A673 (cell line): ENCODE data around the gene RELCH. TPM values are rescaled to one million over a fixed set of nuclear protein-coding genes. Genes with fewer than 3 reads are reported as not detected.

Experiments
- BruUV-seq: library from RNA; stranded (reverse); fragments of 400-500 nt; replicated peaks from 2 replicates; lab custom pipeline; 2021; lab: Mats Ljungman, UMichigan
- CTCF ChIA-PET: fragments of 300-600 bp; sonication (Branson Sonifier 250); formaldehyde crosslinking; loops from one replicate; lab custom pipeline; 2022; ENCODE audit warnings: antibody characterized with exemption; lab: Charles Lee
- POLR2A ChIA-PET: fragments of 300-600 bp; sonication (Branson Sonifier 250); formaldehyde crosslinking; loops from one replicate; lab custom pipeline; 2022; ENCODE audit warnings: antibody characterized with exemption; ENCODE audit not compliant: low non-redundant PET; lab: Charles Lee
- DNase-seq: peaks from one replicate; pipeline ENCODE4 v3.0.0-alpha.2; 2015; ENCODE audit warnings: low spot score
- H3K27ac ChIP-seq: fragments of 200-600 bp; sonication (generic); 2 replicates; pipeline ENCODE4 v1.5.1; 2016; ENCODE audit warnings: mixed run types, low read depth, mild to moderate bottlenecking, mixed read lengths, antibody characterized with exemption, low read length; ENCODE audit not compliant: poor library complexity, severe bottlenecking
- H3K27me3 ChIP-seq: fragments of 200-600 bp; sonication (generic); replicated peaks from 2 replicates; pipeline ENCODE4 v1.6.1; 2017; ENCODE audit warnings: mixed run types, low read depth, mild to moderate bottlenecking, mixed read lengths, antibody characterized with exemption, low read length; ENCODE audit not compliant: insufficient read depth, poor library complexity
- H3K36me3 ChIP-seq: fragments of 200-600 bp; sonication (generic); 2 replicates; pipeline ENCODE4 v1.6.1; 2016; ENCODE audit warnings: mixed run types, mild to moderate bottlenecking, mixed read lengths, antibody characterized with exemption, low read length; ENCODE audit not compliant: insufficient read depth, poor library complexity, severe bottlenecking
- H3K4me1 ChIP-seq: fragments of 200-600 bp; sonication (generic); 2 replicates; pipeline ENCODE4 v1.6.1; 2017; ENCODE audit warnings: mixed run types, mild to moderate bottlenecking, mixed read lengths, antibody characterized with exemption, low read length; ENCODE audit not compliant: insufficient read depth, poor library complexity, severe bottlenecking
- H3K4me3 ChIP-seq: fragments of 200-600 bp; sonication (generic); 2 replicates; pipeline ENCODE4 v1.5.1; 2016; ENCODE audit warnings: low read depth, mixed run types, mild to moderate bottlenecking, mixed read lengths, low read length; ENCODE audit not compliant: poor library complexity, severe bottlenecking
- H3K9me3 ChIP-seq: fragments of 200-600 bp; sonication (generic); 2 replicates; pipeline ENCODE4 v1.6.1; 2016; ENCODE audit warnings: mixed run types, low read depth, mild to moderate bottlenecking, mixed read lengths, antibody characterized with exemption, low read length; ENCODE audit not compliant: poor library complexity, severe bottlenecking
- CTCF ChIP-seq: fragments of 300-800, 200-600 bp; sonication (generic); conservative IDR thresholded peaks from 2 replicates; pipeline ENCODE4 v1.5.1; 2017; ENCODE audit warnings: low read depth, mild to moderate bottlenecking, antibody characterized with exemption, low read length, moderate library complexity, mixed read lengths
- EZH2 ChIP-seq: fragments of 200-600 bp; sonication (generic); IDR thresholded peaks from 2 replicates; pipeline ENCODE4 v1.6.1; 2017; ENCODE audit warnings: borderline replicate concordance, low read depth, mild to moderate bottlenecking, mixed read lengths, antibody characterized with exemption, low read length; ENCODE audit not compliant: poor library complexity, severe bottlenecking
- intact Hi-C: fragments of 100-400 bp; cut with micrococcal nuclease; formaldehyde crosslinking; loops from one replicate; pipeline ENCODE4 v1.10.0; 2022; ENCODE audit not compliant: unreplicated experiment
- total RNA-seq: library from RNA; stranded (reverse); gene quantifications from 2 replicates; pipeline ENCODE4 v1.2.3, GENCODE V29; 2021

RELCH gene
- total RNA-seq, 1 experiment from 2014 or later = 29.2 TPM

- H3K27me3 ChIP-seq = peaks cover 56% of the 10 kb centered on the region
Observed at GRCh38 chr18:62326646-62327348, 139.7 kb downstream of the RELCH start.

GRCh38 chr18:62327977-62328376, 140.9 kb downstream of the RELCH start:
- TF ChIP-seq CTCF (no peak), EZH2 (no peak)
- DNase-seq = no peak
- Histone ChIP-seq H3K4me3 (no peak overlapping the region), H3K27ac (no peak overlapping the region), H3K27me3 (peaks cover 45% of the 10 kb centered on the region), H3K4me1 (no peaks in the 10 kb centered on the region), H3K9me3 (no peaks in the 10 kb centered on the region), H3K36me3 (no peaks in the 10 kb centered on the region)
- no TSS peak for BruUV-seq
- intact Hi-C loops = loop anchor here (5.0 kb wide), 1 partner anchor 254 kb away; no protein-coding TSS in a partner anchor
- ChIA-PET CTCF (interaction anchor here (1.0 kb wide), 1 partner anchor 95 kb away, joined by 14 read pairs; no protein-coding TSS in a partner anchor), POLR2A (no interaction called here)

More at GRCh38 chr18:62326646-62327348, 139.7 kb downstream of the RELCH start:
- Histone ChIP-seq H3K4me1 (no peaks in the 10 kb centered on the region), H3K9me3 (no peaks in the 10 kb centered on the region), H3K27ac (no peak overlapping the region), H3K36me3 (no peaks in the 10 kb centered on the region), H3K4me3 (no peak overlapping the region)
- ChIA-PET CTCF (no interaction called here), POLR2A (no interaction called here)
- BruUV-seq = no TSS peak
- intact Hi-C loops = loop anchor here (5.0 kb wide), 1 partner anchor 256 kb away; no protein-coding TSS in a partner anchor
- TF ChIP-seq CTCF (no peak), EZH2 (no peak)
- no peak for DNase-seq

- intact Hi-C loops = loop anchor here (5.0 kb wide), 1 partner anchor 253 kb away; no protein-coding TSS in a partner anchor
- POLR2A ChIA-PET = no interaction called here
- DNase-seq = no peak
Observed at GRCh38 chr18:62328586-62329525, 141.8 kb downstream of the RELCH start.

More at GRCh38 chr18:62328586-62329525, 141.8 kb downstream of the RELCH start:
- Histone ChIP-seq H3K36me3 (no peaks in the 10 kb centered on the region), H3K27me3 (peaks cover 36% of the 10 kb centered on the region), H3K9me3 (no peaks in the 10 kb centered on the region), H3K4me3 (no peak overlapping the region), H3K4me1 (no peaks in the 10 kb centered on the region), H3K27ac (no peak overlapping the region)
- BruUV-seq = no TSS peak
- CTCF ChIA-PET = interaction anchor here (1.0 kb wide), 1 partner anchor 95 kb away, joined by 14 read pairs; no protein-coding TSS in a partner anchor
- TF ChIP-seq CTCF = no peak
- TF ChIP-seq EZH2 = no peak
